Activated T-cell treated with anti-CD3 and anti-CD28 coated beads, Interleukin-2, amount 50 U/mL, for 48 hours (primary cell): Measurements from ENCODE around the gene APOC3.
A peak's percentile ranks its signal among the peaks of the same experiment; 100 is the strongest.

Experiments
- DNase-seq, 2 experiments: peaks; one replicate each; pipeline ENCODE4 v3.0.0-alpha.2; 2020

The APOC3 gene

GRCh38 chr11:116852261-116853031 is 22.7 kb downstream of the APOC3 start:
- DNase-seq: peak; percentile 42 to 46

DNA sequence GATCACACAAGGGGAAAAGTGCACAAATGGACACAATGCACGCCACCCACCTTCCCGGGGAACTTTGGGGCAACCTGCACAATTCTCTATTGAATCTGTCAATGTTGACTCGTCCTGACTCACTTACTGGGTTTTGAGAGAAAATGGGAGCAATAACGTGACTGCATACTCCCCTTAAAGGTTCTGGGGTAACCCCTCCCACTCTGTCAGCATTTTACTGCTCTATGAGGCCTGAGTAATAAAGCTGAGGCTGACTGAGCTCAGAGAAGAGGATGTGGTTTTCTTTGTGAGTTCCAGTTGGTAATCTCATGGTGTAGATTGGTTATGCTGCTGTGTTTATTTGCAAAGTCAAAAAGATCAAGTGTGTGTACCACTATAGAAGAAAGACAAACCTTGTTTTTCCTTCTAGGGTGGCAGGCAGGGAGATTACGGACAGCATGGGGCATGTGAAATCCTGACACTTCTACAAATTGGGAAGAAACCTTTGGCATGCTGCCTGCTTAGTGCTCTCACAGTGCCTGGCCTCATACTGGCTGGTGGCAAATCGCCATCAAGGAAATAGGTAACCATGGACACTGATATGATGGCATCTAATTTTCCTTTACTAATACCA is 23.9 kb downstream of the APOC3 start:
- peak; percentile 72 to 74 for DNase-seq

DNA sequence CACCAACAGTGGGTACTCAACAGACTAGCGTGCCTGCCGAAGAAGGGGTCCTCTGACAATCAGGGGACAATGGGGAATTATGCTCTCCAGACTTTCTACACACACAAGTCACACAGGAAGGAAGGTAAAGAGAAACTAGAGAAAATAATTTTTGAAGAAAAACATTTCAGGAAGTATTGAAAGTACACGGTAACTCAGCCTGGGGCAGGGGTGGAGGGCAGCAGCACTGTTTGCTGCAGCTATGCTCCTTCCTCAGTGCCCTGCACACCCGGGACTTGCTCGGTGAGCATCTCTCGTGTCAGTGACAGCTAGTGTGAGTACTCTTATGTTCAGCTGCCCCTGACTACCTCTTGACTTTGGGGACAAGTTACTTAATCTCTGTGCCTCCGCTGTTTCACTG is 25.7 kb downstream of the APOC3 start:
- no peak for DNase-seq

- DNase-seq: no peak
These were observed 26.7 kb downstream of the APOC3 start for GRCh38 chr11:116856423-116856822.

DNA sequence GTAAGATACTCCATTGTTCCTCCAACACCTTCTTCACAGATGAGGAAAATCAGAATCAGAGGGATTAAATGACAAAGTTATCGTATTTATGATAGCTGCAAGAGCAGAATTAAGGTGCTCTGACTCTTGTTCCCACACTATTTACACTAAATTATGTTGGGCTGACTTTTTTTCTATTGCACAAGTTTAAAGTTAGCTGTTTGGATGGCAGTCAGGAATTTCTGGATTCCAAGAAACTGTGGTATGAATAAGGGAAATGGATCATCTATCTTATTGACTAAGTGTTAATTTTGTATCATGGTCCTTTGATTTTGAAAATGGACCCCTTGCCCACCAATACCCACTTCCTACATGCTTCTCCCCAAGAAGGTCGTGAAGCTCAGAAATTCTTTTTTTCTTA is 27.6 kb downstream of the APOC3 start:
- DNase-seq: no peak

- DNase-seq: no peak
These were observed 28.2 kb downstream of the APOC3 start for GRCh38 chr11:116857936-116858335.

GRCh38 chr11:116859175-116859574 is 29.5 kb downstream of the APOC3 start:
- no peak for DNase-seq

- no peak for DNase-seq
These were observed 30.6 kb downstream of the APOC3 start for GRCh38 chr11:116860303-116860702.

DNA sequence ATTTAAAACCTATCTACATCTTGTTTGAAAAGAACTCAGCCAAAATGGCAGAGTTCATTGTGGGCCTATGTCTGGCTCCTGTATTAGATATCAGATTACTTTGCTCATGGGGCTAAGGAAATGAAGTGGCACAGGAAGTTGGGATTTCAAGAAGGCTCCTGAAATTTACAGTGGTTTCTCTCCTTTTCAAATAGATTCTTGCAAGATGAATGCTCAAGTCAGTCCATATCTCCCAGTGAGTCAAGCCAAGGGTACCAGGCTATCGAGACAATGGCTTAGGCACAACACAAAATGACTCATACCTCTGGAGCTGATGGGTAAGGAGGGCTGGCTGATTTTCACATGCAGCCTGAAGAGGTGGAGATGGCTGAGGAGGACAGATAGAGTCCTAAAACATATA is 31.8 kb downstream of the APOC3 start:
- DNase-seq: no peak

- no peak for DNase-seq
These were observed 32.5 kb downstream of the APOC3 start for GRCh38 chr11:116862185-116862584.

DNA sequence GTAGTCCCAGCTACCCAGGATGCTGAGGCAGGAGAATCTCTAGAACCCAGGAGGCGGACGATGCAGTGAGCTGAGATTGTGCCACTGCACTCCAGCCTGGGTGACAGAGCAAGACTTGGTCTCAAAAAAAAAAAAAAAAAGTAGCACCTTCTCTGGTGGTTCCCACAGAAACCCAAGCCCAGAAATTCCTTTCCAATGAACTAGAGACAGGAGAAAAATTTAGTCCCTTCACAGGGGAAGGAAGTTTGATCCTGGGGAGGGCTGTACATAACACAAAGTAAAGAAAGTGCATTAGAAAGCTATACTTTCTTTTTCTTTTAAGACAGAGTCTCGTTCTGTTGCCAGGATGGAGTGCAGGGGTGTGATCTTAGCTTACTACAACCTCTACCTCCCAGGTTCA is 33.2 kb downstream of the APOC3 start:
- DNase-seq: no peak

DNA sequence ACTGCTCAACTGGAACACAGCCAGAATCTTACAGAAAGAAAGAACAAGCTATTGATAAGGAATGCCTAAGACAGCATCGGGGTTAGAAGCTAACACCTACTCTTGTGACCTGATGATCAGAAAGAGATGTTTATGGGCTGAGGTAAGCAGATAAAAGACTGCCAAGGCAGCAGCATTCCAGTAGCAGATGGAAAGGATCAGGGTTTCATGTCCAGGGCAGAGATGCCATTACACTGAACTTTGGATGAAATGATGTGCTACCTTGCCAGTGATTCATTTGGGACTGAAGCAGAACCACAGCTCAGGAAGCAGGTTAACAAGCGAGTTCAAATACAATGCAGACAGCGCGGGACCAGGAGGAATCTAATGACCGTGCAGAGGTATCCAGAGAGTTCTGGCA is 34.8 kb downstream of the APOC3 start:
- no peak for DNase-seq

DNA sequence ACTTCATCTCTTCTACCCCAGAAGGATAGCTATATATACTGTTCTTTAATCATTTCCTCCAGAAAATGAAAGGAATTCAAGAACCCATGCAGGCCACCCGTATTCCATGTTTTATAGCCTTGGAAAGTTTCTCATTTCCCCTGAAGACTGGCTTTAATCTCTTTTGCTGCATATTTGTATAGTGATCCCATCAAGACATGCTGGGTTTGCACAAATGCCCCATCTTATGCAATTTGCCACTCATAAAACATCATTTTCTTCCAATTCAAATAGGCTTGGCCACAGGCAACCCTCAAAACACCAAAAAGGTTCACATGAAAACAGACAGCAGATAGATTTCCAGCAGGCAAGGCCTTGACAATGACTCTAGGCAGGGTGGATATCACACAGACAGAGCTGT is 36.0 kb downstream of the APOC3 start:
- DNase-seq: no peak

GRCh38 chr11:116866804-116867455 is 37.2 kb downstream of the APOC3 start:
- no peak for DNase-seq

- no peak for DNase-seq
These were observed 37.9 kb downstream of the APOC3 start for GRCh38 chr11:116867619-116868018.

GRCh38 chr11:116868066-116868465 is 38.4 kb downstream of the APOC3 start:
- DNase-seq: no peak

DNA sequence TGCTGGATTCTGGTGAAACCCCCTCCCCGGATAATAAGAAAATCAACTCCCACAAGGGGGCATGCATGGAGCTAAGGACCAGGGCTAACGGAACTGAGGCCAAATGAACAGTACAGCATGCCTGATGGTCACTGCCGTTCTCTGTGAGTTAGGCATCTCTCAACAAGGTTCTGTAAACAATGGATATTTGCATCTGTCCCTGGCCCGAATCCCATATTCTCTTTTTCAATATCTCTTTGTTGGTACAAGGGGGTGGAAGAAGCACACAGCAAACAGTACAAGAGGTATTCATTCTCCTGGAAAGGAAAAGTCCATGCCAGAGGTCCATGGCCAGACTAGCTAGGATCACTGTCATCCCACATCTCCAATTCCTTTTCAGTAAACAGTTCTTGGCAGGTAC is 39.9 kb downstream of the APOC3 start:
- DNase-seq: no peak

DNA sequence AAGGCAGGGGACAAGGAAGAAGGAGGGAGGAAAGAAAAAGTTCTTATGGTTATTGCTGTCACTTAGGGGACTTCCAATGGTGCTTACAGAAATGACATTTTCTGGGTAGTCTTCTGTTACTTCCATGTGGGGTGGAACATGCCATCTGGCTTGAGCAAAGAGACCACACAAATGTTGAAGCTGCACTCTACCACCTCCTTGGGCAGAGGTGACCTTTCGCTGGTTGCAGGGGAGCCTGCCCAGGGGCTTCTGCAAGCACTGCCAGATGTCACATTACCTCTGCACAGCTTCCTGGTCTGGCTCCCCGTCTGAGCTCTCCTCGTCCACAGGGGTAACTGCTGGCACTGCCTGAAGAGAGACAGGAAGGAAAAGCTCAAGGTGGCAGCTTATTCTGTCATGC is 40.3 kb downstream of the APOC3 start:
- DNase-seq: no peak

DNA sequence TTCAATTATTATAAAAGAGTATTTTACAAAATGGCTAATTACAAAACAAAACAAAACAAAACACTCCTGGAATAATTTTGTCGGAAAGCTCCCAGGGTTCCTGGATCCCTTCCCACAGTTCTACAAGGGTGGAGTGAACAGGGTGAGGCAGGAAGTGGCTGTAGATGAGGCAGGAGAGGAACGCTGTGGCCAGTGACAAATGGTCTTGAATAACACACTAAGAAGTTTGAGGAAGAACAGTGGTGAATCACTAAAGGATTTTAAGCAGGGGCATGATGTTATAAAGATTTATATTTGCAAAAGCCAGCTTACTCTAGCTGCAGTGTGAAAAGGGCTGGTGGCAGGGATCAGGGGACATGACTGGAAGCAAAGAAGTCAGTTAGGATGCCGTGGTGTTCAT is 41.5 kb downstream of the APOC3 start:
- no peak for DNase-seq

GRCh38 chr11:116873381-116873780 is 43.7 kb downstream of the APOC3 start:
- DNase-seq: no peak

- DNase-seq: no peak
These were observed 44.5 kb downstream of the APOC3 start for GRCh38 chr11:116874251-116874650.

- DNase-seq: no peak
These were observed 45.5 kb downstream of the APOC3 start for GRCh38 chr11:116875194-116875593.

DNA sequence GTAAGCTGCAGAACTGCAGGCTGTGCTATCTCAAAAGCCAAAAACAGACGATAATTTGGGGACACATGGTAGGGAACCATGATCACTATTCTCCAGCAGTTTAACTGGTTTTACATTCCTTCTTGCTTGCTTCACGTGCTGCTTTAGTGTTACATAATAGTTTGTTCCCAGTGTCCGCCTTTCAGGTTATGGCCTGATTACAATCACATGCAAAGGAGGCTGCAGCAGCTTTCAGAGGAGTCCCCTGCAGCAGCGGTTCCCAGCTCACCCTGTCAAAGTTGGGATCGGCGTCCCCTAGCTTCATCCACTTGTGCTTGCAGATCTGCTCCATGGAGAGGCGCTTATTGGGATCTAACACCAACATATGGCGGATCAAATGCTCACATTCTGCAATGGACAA is 46.9 kb downstream of the APOC3 start:
- no peak for DNase-seq
